SIG-M5 (cell line): ENCODE measurements around the gene TNS3.

Experiments used
- DNase-seq: peaks from one replicate; lab custom pipeline; 2025; lab: John Stamatoyannopoulos, UW

Gene TNS3

DNA sequence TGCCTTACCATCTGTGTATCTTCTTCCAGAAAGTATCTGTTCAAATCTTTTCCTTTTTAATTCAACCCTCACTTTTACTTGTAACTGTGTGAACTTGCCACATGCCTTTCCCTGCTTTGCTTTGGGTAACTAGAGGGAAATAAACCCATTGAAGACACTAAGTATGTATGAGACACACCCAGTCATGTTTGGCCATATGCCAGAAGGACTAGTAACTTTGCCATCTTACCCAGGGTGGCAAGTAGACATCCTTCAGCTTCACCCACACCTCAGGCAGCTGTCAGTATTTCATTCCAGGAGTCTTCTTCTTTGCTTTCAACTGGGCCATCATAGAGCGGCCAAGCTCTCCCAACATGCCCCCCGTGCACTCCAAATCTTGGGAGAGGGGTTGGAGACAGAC is 323.1 kb downstream of the TNS3 start:
- no peak for DNase-seq

- no peak for DNase-seq
Measured at GRCh38 chr7:47256016-47256415, 325.9 kb downstream of the TNS3 start.

GRCh38 chr7:47255441-47255840 is 326.5 kb downstream of the TNS3 start:
- DNase-seq = no peak

- DNase-seq = no peak
Measured at GRCh38 chr7:47255007-47255406, 326.9 kb downstream of the TNS3 start.

DNA sequence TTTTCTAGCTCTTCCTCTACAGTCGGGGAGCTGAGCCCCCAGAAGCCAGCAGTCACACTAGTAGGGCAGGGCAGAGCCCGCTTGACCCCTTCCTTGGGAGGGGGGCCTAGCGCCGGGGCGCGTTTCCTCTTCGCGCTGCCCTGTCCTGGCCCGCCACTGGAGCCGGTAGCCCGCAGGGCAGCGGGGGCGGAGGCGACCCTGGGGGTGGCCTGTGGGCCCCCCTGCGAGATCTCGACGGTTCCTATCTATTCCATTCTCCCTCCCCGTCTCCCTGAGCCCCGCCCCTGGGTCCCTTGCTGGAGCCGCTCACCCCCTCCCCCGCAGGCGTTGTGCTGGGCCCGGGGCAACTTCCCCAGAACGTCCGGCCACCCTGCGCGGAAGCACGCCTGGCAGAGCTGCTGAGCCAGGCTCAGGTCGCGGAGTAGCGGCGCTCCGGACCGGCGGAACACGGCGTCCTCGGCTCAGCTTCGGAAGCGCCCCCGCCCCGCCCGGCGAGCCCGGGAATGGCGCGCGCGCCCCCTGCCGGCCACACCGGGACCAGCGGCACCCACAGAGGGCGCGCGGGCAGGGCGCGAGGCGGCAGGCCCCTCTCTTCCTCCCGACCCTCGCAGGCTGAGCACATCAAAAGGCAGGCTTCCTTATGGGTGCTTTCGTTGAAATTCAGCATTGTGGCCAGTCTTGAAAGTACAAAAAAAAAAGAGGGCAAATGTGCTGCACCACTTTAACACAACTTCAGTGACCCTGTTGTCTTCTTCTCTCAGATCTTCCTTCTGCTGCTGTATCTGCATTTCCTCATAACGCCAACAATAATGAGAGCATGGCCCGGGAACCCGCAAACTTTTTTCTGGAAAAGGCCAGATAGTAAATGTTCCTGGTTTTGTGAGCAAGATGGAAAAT is 327.6 kb downstream of the TNS3 start:
- no peak for DNase-seq

- DNase-seq = no peak
Measured at GRCh38 chr7:47253650-47254080, 328.2 kb downstream of the TNS3 start.

DNA sequence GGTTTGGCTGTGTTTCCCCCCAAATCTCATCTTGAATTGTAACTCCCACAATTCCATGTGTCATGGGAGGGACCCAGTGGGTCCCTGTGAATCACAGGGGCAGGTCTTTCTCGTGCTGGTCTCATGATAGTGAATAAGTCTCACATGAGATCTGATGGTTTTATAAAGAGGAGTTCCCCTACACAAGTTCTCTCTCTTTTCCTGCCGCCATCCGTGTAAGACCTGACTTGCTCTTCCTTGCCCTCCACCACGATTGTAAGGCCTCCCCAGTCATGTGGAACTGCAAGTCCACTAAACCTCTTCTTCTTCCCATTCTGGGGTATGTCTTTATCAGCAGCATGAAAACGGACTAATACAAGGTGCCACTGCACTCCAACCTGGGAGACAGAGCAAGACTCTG is 329.2 kb downstream of the TNS3 start:
- DNase-seq = no peak

DNA sequence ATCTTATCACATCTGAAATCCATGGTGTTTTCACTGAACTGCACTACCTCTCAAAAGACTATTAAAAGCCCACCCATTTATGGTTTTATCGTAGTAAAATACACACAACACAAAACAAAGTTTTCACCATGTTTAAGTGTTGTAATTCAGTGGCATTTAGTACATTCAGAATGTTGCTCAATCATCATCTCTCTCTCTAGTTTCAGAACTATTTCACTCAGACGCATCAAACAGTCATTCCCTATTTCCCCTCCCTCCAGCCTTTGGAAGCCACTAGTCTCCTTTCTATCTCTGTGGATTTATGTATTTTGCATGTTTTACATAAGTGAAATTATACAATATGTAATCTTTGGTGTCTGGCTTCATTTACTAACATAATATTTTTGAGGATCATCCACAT is 332.6 kb downstream of the TNS3 start:
- no peak for DNase-seq

DNA sequence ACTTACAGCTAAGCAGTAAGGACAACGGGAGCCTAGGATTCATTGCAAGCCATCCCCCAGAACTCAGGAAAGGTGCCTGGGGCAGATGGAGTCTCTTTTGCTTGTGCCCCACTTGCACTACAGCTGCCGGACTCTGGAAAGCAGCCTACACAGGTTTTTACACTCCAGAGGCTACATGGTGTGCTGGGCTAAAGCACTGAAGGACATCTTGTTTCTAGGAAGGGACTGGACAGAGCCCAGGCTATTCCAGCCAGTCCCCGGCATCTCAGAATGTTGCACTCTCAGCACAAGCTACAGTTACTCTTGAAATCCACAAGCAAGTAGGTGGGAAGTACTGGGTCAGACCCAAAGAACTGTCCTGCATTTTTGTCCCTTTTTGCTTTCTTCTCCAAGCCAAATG is 333.1 kb downstream of the TNS3 start:
- no peak for DNase-seq

DNA sequence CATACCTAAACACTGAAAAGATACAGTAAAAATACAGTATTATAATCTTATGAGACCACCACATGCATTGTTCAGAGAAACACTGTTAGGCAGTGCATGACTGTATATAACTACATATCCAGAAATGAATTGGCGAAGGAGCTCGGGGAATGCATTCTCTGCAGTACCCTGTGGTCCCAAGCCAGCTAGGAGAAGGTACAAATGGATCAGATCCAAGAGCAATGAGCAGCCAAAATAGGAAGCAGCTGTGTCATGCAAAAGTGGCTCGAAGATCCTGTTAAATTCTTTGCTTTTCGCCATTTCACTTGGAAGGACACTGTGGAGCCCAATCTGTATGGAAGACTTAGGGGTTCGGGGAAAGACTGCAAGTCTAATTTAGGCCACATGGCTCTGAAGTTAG is 334.8 kb downstream of the TNS3 start:
- DNase-seq = no peak

DNA sequence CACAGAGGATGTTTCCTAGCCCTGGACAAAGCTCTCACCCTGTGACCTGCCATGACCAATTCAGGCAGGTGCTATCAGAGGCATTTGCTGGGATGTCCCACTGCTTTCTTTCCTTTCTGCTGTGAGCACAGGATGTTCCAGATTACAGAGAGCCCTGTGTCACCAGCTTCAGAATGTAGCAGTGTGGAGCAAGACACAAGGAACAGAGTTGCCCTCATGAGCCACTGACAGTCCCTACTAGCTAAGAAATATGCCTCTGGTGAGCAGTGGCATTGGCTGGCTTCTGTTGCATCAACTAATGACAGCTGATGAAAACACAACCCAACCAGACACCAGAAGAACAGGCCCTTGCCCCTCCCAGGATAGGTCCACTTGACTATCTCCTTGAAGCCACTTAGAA is 337.2 kb downstream of the TNS3 start:
- DNase-seq = no peak

GRCh38 chr7:47241112-47242065 is 340.5 kb downstream of the TNS3 start:
- no peak for DNase-seq

DNA sequence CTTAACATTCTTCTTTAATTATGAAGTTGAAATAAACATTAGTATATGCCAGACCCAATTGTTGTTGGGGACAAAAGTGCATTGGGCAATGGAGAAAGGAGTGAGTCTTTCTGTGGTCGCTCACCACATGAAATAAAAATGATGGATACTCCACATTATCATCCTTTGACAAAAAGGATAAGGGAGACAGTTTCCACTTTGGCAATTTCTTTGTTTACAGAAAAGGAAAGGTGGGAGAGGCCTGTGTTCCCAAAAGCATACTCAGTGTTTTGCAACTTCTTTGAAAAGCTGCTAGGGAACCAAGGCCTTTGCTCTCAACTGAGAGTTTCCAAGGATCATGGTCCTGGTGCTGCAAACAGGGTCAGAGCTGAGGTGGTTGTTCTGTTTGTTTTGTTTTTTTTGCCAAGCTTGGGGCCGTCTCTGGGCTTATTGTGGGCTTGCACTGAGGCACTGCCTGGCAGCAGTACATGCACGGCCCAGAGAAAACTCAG is 341.9 kb downstream of the TNS3 start:
- no peak for DNase-seq

GRCh38 chr7:47239034-47239433 is 342.9 kb downstream of the TNS3 start:
- DNase-seq = no peak

GRCh38 chr7:47236480-47237129 is 345.3 kb downstream of the TNS3 start:
- no peak for DNase-seq

DNA sequence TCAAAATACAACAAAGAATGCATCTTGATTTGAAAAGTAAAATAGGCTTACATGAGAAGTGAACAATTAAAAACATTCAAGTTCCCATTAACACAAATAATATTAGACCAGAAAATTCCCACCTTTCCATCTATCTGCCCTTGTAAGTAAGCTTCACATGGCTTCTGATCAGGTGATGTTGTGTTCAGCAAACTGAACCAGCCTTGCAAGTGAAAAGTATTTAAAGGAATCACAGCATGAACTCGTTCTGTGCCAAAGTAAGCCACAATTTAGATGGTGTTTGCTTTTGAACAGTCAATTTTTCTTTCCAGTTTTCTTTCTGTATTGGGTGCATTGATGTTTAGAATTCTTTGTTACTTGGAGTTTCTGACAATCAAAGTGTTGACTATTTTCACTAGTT is 347.9 kb downstream of the TNS3 start:
- DNase-seq = no peak

GRCh38 chr7:47232751-47233412 is 349.0 kb downstream of the TNS3 start:
- DNase-seq = no peak

- DNase-seq = no peak
Measured at GRCh38 chr7:47231627-47232026, 350.3 kb downstream of the TNS3 start.

DNA sequence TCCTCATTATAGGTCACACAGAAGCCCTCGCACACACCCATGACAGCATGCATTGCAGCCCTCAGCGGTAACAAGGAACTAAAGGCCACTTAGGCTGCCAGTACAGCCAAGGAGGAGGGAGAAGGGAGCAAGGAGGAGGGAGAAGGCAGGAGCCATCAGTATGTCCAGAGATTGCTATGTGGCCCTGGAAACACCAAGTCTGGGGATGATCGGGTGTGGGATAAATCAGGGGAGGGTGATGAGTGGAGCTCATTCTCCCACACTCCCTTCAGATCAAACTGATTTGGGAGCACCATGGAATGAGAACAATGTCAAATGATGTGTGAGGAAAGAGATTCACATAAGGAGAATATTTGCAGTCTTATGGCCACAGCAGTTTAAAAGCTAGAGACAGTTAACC is 350.9 kb downstream of the TNS3 start:
- no peak for DNase-seq

DNA sequence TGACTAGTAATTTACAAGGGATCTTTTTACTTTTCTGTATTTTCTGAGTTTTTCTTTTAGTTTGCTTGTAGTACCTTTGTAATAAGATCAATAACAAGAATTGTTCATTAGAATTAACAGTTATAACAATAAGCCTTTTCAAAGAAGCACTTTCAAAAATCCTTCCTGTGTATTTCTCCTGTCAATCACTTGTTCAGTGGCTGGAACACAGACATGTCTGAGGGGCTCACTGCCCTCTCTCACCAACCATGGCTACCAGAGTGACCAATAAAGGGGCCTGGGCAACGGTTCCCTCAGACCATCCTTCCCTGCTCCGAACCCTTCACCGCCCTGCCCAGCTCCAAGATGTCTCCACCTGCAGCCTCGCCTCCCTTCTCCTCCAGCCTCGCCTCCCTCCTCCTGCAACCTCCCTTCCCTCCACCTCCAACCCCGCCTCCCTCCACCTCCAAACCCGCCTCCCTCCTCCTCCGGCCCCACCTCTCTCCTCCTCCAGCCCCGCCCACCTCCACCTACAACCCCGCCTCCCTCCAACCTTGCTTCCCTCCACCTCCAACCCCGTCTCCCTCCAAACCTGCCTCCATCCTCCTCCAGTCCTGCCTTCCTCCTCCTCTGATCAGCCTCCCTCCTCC is 353.4 kb downstream of the TNS3 start:
- DNase-seq = no peak

- DNase-seq = no peak
Measured at GRCh38 chr7:47227762-47228177, 354.1 kb downstream of the TNS3 start.
